PFSK-1 (cell line): ENCODE measurements around the gene ABT1.

Experiments
- FOXP2 ChIP-seq: optimal IDR thresholded peaks from 2 replicates; pipeline ENCODE3; 2011; ENCODE audit warnings: borderline replicate concordance, control low read depth, inconsistent platforms; ENCODE audit not compliant: insufficient read depth; ENCODE audit errors: extremely low read length, extremely low read depth
- POLR2AphosphoS5 ChIP-seq: IDR thresholded peaks from 2 replicates; pipeline ENCODE4 v1.6.1; 2012; ENCODE audit warnings: low read depth, mild to moderate bottlenecking, control low read depth, low read length, moderate library complexity
- SIN3A ChIP-seq: IDR thresholded peaks from 2 replicates; pipeline ENCODE4 v1.6.1; 2012; ENCODE audit warnings: mild to moderate bottlenecking, low read length, moderate library complexity, borderline replicate concordance; ENCODE audit not compliant: insufficient read depth
- TAF1 ChIP-seq: IDR thresholded peaks from 2 replicates; pipeline ENCODE4 v1.6.1; 2012; ENCODE audit warnings: low read length, control low read depth, borderline replicate concordance; ENCODE audit not compliant: insufficient read depth
- TF ChIP-seq, protein P1 (sequence below), 2 experiments: IDR thresholded peaks; 2 replicates each; pipeline versions ENCODE4 v1.6.1 to v1.8.0; 2011 to 2012; ENCODE audit warnings: low read depth in 2 of 2, low read length in 2 of 2, control low read depth in 1 of 2, inconsistent platforms in 1 of 2, mild to moderate bottlenecking in 1 of 2, moderate library complexity in 1 of 2; ENCODE audit not compliant: insufficient read depth in 1 of 2

The ABT1 gene

DNA sequence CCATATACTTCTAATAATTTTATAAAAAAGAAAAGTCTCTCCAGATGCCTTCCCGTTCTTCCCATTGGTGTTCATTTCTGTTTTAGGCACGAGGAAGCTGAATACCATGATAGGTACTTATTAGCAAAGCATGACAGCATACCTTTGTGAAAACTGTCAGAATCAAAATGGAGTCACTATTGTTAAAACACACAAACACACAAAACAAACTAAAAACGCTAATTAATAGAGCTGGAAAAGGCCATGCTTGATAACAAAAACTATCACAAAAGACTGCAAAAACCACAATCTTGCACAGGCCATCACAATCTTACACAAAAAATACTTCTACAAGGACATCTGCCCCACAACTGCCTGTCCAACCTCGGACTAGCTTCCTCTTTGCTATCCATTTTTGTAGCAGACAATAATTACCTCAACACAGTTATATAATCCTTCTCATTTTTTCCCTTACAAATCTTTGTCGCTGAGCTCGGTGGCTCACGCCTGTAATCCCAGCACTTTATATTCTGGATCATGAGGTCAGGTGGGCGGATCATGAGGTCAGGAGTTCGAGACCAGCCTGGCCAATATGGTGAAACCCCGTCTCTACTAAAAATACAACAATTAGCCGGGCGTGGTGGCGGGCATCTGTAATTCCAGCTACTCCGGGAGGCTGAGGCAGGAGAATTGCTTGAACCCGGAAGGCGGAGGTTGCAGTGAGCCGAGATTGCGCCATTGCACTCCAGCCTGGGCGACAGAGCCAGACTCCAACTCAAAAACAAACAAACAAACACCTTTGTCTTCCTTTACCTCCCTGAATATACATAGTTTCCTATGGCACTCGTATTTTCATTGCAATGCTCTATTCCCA lies 3.2 kb upstream of the ABT1 start:
- TF ChIP-seq, protein P1, sequence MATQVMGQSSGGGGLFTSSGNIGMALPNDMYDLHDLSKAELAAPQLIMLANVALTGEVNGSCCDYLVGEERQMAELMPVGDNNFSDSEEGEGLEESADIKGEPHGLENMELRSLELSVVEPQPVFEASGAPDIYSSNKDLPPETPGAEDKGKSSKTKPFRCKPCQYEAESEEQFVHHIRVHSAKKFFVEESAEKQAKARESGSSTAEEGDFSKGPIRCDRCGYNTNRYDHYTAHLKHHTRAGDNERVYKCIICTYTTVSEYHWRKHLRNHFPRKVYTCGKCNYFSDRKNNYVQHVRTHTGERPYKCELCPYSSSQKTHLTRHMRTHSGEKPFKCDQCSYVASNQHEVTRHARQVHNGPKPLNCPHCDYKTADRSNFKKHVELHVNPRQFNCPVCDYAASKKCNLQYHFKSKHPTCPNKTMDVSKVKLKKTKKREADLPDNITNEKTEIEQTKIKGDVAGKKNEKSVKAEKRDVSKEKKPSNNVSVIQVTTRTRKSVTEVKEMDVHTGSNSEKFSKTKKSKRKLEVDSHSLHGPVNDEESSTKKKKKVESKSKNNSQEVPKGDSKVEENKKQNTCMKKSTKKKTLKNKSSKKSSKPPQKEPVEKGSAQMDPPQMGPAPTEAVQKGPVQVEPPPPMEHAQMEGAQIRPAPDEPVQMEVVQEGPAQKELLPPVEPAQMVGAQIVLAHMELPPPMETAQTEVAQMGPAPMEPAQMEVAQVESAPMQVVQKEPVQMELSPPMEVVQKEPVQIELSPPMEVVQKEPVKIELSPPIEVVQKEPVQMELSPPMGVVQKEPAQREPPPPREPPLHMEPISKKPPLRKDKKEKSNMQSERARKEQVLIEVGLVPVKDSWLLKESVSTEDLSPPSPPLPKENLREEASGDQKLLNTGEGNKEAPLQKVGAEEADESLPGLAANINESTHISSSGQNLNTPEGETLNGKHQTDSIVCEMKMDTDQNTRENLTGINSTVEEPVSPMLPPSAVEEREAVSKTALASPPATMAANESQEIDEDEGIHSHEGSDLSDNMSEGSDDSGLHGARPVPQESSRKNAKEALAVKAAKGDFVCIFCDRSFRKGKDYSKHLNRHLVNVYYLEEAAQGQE (IDR thresholded peaks at IDR 0.05; ENCODE audit: insufficient read depth in 1 of 2, low read depth in 2 of 2, low read length in 2 of 2): no peak

- no peak for TF ChIP-seq POLR2AphosphoS5
- TF ChIP-seq, protein P1 (IDR thresholded peaks at IDR 0.05; ENCODE audit: insufficient read depth in 1 of 2, low read depth in 2 of 2, low read length in 2 of 2): no peak
- no peak for TF ChIP-seq FOXP2
- TF ChIP-seq TAF1: no peak
- no peak for TF ChIP-seq SIN3A
Observed at GRCh38 chr6:26594131-26594498, 2.6 kb upstream of the ABT1 start.

GRCh38 chr6:26594730-26595632 lies 1.8 kb upstream of the ABT1 start:
- TF ChIP-seq, protein P1 (IDR thresholded peaks at IDR 0.05; ENCODE audit: insufficient read depth in 1 of 2, low read depth in 2 of 2, low read length in 2 of 2): no peak
- TF ChIP-seq SIN3A (no peak), TAF1 (no peak), POLR2AphosphoS5 (no peak), FOXP2 (no peak)

- TF ChIP-seq, protein P1 (IDR thresholded peaks at IDR 0.05; ENCODE audit: insufficient read depth in 1 of 2, low read depth in 2 of 2, low read length in 2 of 2): peak; percentile 24 to 28; a peak in 1 of 4 replicates
- TF ChIP-seq FOXP2 (peak; percentile 71), POLR2AphosphoS5 (no peak)
Observed at GRCh38 chr6:26595669-26596269, 984 bp upstream of the ABT1 start.
